ENCODE measurements around the gene MRGPRE.

- no peak for TF ChIP-seq EP300 (IDR thresholded peaks at IDR 0.05)
- TF ChIP-seq POLR2A (IDR thresholded peaks at IDR 0.05): no peak
Observed at GRCh38 chr11:3192511-3193372, 39.5 kb downstream of the MRGPRE start.

Measured in sigmoid colon (tissue), 4 donors.